Loucy (cell line): ENCODE data around the gene MPG.

ENCODE experiments used
- CTCF ChIP-seq: fragments of 200-600 bp; sonication (generic); conservative IDR thresholded peaks from 2 replicates; pipeline ENCODE4 v1.5.1; 2014; ENCODE audit warnings: mild to moderate bottlenecking, antibody characterized with exemption, low read length
- EZH2phosphoT487 ChIP-seq: fragments of 200-600 bp; IDR thresholded peaks from 2 replicates; pipeline ENCODE4 v1.6.1; 2018; ENCODE audit warnings: antibody characterized with exemption, mild to moderate bottlenecking, moderate library complexity, borderline replicate concordance

- TF ChIP-seq CTCF, result no peak
- no peak for TF ChIP-seq EZH2phosphoT487
These were observed 6.3 kb upstream of the MPG start for GRCh38 chr16:71540-72401.
